HepG2 (cell line): ENCODE measurements around the gene OVOL3. TPM values are rescaled to one million over a fixed set of nuclear protein-coding genes. Genes with fewer than 3 reads are reported as not detected.

ENCODE experiments used
- ATAC-seq: fragments of 200-7000 bp; cut with Tn5 transposase; 3 replicates; pipeline ENCODE4 v1.9.1; 2020; ENCODE audit warnings: mild to moderate bottlenecking, moderate library complexity
- BruUV-seq: library from RNA; stranded (reverse); fragments of 400-500 nt; replicated peaks from 2 replicates; lab custom pipeline; 2021; lab: Mats Ljungman, UMichigan
- CTCF ChIA-PET: fragments of 300-600 bp; formaldehyde crosslinking; extraction: SDS; loops from one replicate; lab custom pipeline; 2021; ENCODE audit warnings: low total read pairs, inconsistent platforms, low intra/inter-chr PET ratio; lab: Yijun Ruan, JAX
- POLR2A ChIA-PET: fragments of 350-600 bp; sonication (Branson Sonifier 250); formaldehyde crosslinking; loops from one replicate; lab custom pipeline; 2020; ENCODE audit warnings: antibody characterized with exemption, inconsistent platforms; lab: Yijun Ruan, JAX
- DNase-seq: peaks from one replicate; pipeline ENCODE4 v3.0.0-alpha.2; 2015; ENCODE audit warnings: low spot score
- FAIRE-seq: peaks from 3 replicates; lab custom pipeline; 2011; peaks lifted over from hg19 to GRCh38; lab: Jason Lieb, UNC
- H2AFZ ChIP-seq: one replicate; pipeline ENCODE4 v1.6.1; 2011; ENCODE audit warnings: low read length, inconsistent platforms
- H3K27ac ChIP-seq: fragments of 300-600 bp; 3 replicates; pipeline ENCODE4 v1.8.0; 2011; ENCODE audit warnings: mixed run types, mild to moderate bottlenecking, mixed read lengths, low read length, inconsistent platforms; ENCODE audit not compliant: insufficient read depth; ENCODE audit errors: extremely low read length
- H3K27me3 ChIP-seq, 2 experiments: fragments of 200-600 bp in 1 of 2; 2 replicates in 1 of 2; 3 replicates in 1 of 2; pipeline versions ENCODE4 v1.6.0 to v1.8.0; 2011; ENCODE audit warnings: low read length in 2 of 2, mild to moderate bottlenecking in 2 of 2, moderate library complexity in 2 of 2, inconsistent platforms in 1 of 2; ENCODE audit not compliant: insufficient read depth in 2 of 2, control insufficient read depth in 1 of 2
- H3K36me3 ChIP-seq, 2 experiments: fragments of 200-600 bp in 1 of 2; replicated peaks in 1 of 2; 2 replicates in 1 of 2; 3 replicates in 1 of 2; pipeline versions ENCODE4 v1.5.1 to v1.8.0; 2011; ENCODE audit warnings: low read length in 2 of 2, inconsistent platforms in 1 of 2; ENCODE audit not compliant: insufficient read depth in 2 of 2, control insufficient read depth in 1 of 2
- H3K4me1 ChIP-seq: 2 replicates; pipeline ENCODE4 v1.5.1; 2012; ENCODE audit warnings: low read length, inconsistent platforms; ENCODE audit not compliant: insufficient read depth
- H3K4me2 ChIP-seq: 2 replicates; pipeline ENCODE4 v1.6.0; 2011; ENCODE audit warnings: low read depth, low read length, inconsistent platforms
- H3K4me3 ChIP-seq, 3 experiments: fragments of 200-600 bp in 1 of 3; sonication (generic), shearing (Covaris generic) in 1 of 3; replicated peaks in 1 of 3; 2 replicates each; pipeline ENCODE4 v1.5.1; 2011 to 2016; ENCODE audit warnings: low read length in 3 of 3, inconsistent platforms in 2 of 3, low read depth in 2 of 3, mild to moderate bottlenecking in 2 of 3, control low read depth in 1 of 3, mixed read lengths in 1 of 3; ENCODE audit not compliant: insufficient read depth in 1 of 3
- H3K79me2 ChIP-seq: one replicate; pipeline ENCODE4 v1.6.1; 2011; ENCODE audit warnings: low read length, inconsistent platforms; ENCODE audit not compliant: insufficient read depth
- H3K9ac ChIP-seq: 2 replicates; pipeline ENCODE4 v1.6.0; 2011; ENCODE audit warnings: mild to moderate bottlenecking, low read depth, low read length, inconsistent platforms; ENCODE audit not compliant: insufficient read depth
- H3K9me3 ChIP-seq: 2 replicates; pipeline ENCODE4 v1.5.1; 2012; ENCODE audit warnings: mild to moderate bottlenecking, low read length
- H4K20me1 ChIP-seq: 2 replicates; pipeline ENCODE4 v1.6.0; 2011; ENCODE audit warnings: inconsistent platforms, mild to moderate bottlenecking, low read length, moderate library complexity; ENCODE audit not compliant: insufficient read depth
- ASH2L ChIP-seq: fragments of 300-600, 200-600 bp; sonication (generic); IDR thresholded peaks from 2 replicates; pipeline ENCODE4 v1.7.0; 2017; ENCODE audit warnings: low read depth, mild to moderate bottlenecking, moderate library complexity, mixed read lengths, low read length; ENCODE audit not compliant: insufficient read length
- HOXA3 ChIP-seq: sonication (generic); formaldehyde crosslinking; IDR thresholded peaks from 2 replicates; pipeline ENCODE4 v1.5.0; 2020; ENCODE audit warnings: missing genetic modification reagents
- IRF2 ChIP-seq: IDR thresholded peaks from 2 replicates; pipeline ENCODE4 v1.6.1; 2018; ENCODE audit warnings: missing genetic modification reagents, missing compliant biosample characterization
- MTA3 ChIP-seq: sonication (generic); formaldehyde crosslinking; IDR thresholded peaks from 2 replicates; pipeline ENCODE4 v1.4.0; 2020; ENCODE audit warnings: missing genetic modification reagents
- SIX4 ChIP-seq: sonication (generic); formaldehyde crosslinking; IDR thresholded peaks from 2 replicates; pipeline ENCODE4 v1.4.0; 2020; ENCODE audit warnings: missing genetic modification reagents
- SMARCC2 ChIP-seq: fragments of 450-650 bp; IDR thresholded peaks from 2 replicates; pipeline ENCODE4 v1.6.1; 2017; ENCODE audit warnings: antibody characterized with exemption, mild to moderate bottlenecking
- SP1 ChIP-seq, 2 experiments: fragments of 450-650 bp in 1 of 2; sonication (generic) in 1 of 2; formaldehyde crosslinking in 1 of 2; IDR thresholded peaks; 2 replicates each; pipeline versions ENCODE4 v1.4.0 to v1.6.1; 2016 to 2020; ENCODE audit warnings: missing genetic modification reagents in 1 of 2
- TGIF2 ChIP-seq: IDR thresholded peaks from 2 replicates; pipeline ENCODE4 v1.6.1; 2016; ENCODE audit warnings: control low read depth, missing compliant biosample characterization
- THYN1 ChIP-seq: sonication (generic); formaldehyde crosslinking; IDR thresholded peaks from 2 replicates; pipeline ENCODE4 v1.8.1; 2023; ENCODE audit warnings: low read depth, mild to moderate bottlenecking, moderate library complexity, missing genetic modification reagents, borderline replicate concordance
- ZNF772 ChIP-seq: sonication (generic); formaldehyde crosslinking; IDR thresholded peaks from 2 replicates; pipeline ENCODE4 v1.5.0; 2020; ENCODE audit warnings: mild to moderate bottlenecking, missing genetic modification reagents
- WGBS: methylation state at CpG from one replicate; pipeline ENCODE4 v1.1.6; 2017; ENCODE audit warnings: low lambda C conversion rate; 5-methylcytosine and 5-hydroxymethylcytosine counted together
- in situ Hi-C: cut with HindIII; loops from 2 replicates; pipeline ENCODE4 v1.10.0; 2017; ENCODE audit warnings: low pct_unique_long_range_greater_than_20kb; ENCODE audit not compliant: extremely low pct_ligation_motif_present
- intact Hi-C: fragments of 100-400 bp; cut with micrococcal nuclease; formaldehyde crosslinking; loops from one replicate; pipeline ENCODE4 v1.10.0; 2022; ENCODE audit not compliant: unreplicated experiment
- polyA plus RNA-seq, 8 experiments: library from polyadenylated mRNA; depleted of rRNA in 3 of 8; stranded (reverse) in 7 of 8; unstranded in 1 of 8; fragments of >200 nt; fragmentation: Illumina TruSeq in 4 of 8; extraction: Trizol in 4 of 8; gene quantifications; 2 replicates each; pipeline versions ENCODE4 v1.2.1 to v1.2.3, GENCODE V29; 2011 to 2016; ENCODE audit warnings: low read depth in 4 of 8, missing spikeins in 1 of 8, mixed read lengths in 1 of 8; ENCODE audit not compliant: insufficient read depth in 1 of 8
- total RNA-seq, 5 experiments: library from RNA; depleted of rRNA; stranded (reverse); fragments of >200 nt; fragmentation: Illumina TruSeq; extraction: Trizol; gene quantifications; 2 replicates each; pipeline ENCODE4 v1.2.3, GENCODE V29; 2016; ENCODE audit warnings: low read depth in 1 of 5
- TF ChIP-seq, protein P1 (sequence below): sonication (generic); formaldehyde crosslinking; IDR thresholded peaks from 2 replicates; pipeline ENCODE4 v1.4.0; 2020; ENCODE audit warnings: missing genetic modification reagents
- TF ChIP-seq, protein P2 (sequence below): sonication (generic); formaldehyde crosslinking; IDR thresholded peaks from 2 replicates; pipeline ENCODE4 v1.5.0; 2020; ENCODE audit warnings: mild to moderate bottlenecking, missing genetic modification reagents

Gene OVOL3
- total and polyA plus RNA-seq, 2 of the 13 experiments (the other 11 are each of a cell fraction or from before 2014, with no cell fraction given): not detected

DNA sequence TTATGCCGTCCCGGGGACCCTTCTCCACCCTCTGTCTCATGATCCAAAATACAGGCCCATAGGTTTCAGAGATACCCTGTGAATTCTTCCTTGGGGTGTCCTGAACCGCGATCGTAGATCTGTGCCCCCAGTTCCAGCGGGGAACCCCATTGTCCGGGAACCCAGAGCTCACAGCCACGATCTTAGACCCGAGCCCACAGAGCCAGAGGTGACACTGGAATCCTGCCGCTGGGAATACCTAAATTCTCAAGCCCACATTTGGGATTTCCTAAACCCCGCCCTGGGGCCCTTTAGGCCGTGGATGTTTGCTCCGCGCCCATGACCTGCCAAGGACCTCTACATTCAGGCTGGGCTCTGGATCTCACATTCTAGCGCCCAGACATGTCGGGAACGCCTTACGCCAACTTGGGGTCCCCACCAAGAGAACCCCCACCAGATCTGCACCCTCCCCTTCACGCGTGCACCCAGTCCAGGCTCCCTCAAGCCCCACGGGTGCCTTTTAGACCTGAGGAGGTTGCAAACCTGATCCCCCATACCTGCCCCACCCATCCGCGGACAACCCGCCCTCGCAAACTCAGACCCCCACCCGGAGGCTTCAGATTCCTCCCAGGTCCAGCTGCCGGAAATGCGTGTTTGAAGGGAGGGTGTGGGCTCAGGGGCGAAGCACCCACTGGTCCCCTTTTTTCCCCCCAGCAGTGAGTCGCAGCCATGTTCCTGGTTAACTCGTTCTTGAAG is 29.5 kb downstream of the OVOL3 start:
- H3K27ac ChIP-seq: peak overlapping the region; percentile 93
- no peaks in the 10 kb centered on the region; a peak in 1 of 5 replicates for H3K27me3 ChIP-seq
- ChIA-PET POLR2A (interaction anchor here (0.7 to 2.0 kb wide), 7 partner anchors 12 to 1177 kb away, joined by 3 to 51 read pairs (median 5); partner anchors contain the start of genes POLR2I, TBCB, THAP8 and WDR62), CTCF (no interaction called here)
- H3K4me1 ChIP-seq: peaks cover 24% of the 10 kb centered on the region
- H3K79me2 ChIP-seq: peaks cover 16% of the 10 kb centered on the region
- peak overlapping the region; percentile 64 for H3K4me2 ChIP-seq
- peak overlapping the region; percentile 79 to 100 (median 98) for H3K4me3 ChIP-seq
- in situ Hi-C loops: no loop called here
- H3K9me3 ChIP-seq: no peaks in the 10 kb centered on the region
- H2AFZ ChIP-seq: no peak overlapping the region
- peaks cover 8% of the 10 kb centered on the region for H4K20me1 ChIP-seq
- intact Hi-C loops: loop anchor here (1.0 to 2.0 kb wide), 2 partner anchors 14 to 24 kb away; no protein-coding TSS in a partner anchor
- peak; percentile 53 for DNase-seq
- WGBS: 0% methylated on average over 11 of the region's 31 CpGs
- H3K36me3 ChIP-seq: peaks cover 8 to 19% of the 10 kb centered on the region in 2 experiments
- ATAC-seq: peak; percentile 30
- peak overlapping the region; percentile 99 for H3K9ac ChIP-seq
- FAIRE-seq: no peak
- BruUV-seq: TSS peak; percentile 85
- no peak for TF ChIP-seq SP1 (IDR thresholded peaks at IDR 0.05)
- no peak for TF ChIP-seq SP1 (CRISPR knock-in tag; IDR thresholded peaks at IDR 0.05)
- TF ChIP-seq TGIF2 (CRISPR knock-in tag): peak; percentile 20
- TF ChIP-seq, protein P1, sequence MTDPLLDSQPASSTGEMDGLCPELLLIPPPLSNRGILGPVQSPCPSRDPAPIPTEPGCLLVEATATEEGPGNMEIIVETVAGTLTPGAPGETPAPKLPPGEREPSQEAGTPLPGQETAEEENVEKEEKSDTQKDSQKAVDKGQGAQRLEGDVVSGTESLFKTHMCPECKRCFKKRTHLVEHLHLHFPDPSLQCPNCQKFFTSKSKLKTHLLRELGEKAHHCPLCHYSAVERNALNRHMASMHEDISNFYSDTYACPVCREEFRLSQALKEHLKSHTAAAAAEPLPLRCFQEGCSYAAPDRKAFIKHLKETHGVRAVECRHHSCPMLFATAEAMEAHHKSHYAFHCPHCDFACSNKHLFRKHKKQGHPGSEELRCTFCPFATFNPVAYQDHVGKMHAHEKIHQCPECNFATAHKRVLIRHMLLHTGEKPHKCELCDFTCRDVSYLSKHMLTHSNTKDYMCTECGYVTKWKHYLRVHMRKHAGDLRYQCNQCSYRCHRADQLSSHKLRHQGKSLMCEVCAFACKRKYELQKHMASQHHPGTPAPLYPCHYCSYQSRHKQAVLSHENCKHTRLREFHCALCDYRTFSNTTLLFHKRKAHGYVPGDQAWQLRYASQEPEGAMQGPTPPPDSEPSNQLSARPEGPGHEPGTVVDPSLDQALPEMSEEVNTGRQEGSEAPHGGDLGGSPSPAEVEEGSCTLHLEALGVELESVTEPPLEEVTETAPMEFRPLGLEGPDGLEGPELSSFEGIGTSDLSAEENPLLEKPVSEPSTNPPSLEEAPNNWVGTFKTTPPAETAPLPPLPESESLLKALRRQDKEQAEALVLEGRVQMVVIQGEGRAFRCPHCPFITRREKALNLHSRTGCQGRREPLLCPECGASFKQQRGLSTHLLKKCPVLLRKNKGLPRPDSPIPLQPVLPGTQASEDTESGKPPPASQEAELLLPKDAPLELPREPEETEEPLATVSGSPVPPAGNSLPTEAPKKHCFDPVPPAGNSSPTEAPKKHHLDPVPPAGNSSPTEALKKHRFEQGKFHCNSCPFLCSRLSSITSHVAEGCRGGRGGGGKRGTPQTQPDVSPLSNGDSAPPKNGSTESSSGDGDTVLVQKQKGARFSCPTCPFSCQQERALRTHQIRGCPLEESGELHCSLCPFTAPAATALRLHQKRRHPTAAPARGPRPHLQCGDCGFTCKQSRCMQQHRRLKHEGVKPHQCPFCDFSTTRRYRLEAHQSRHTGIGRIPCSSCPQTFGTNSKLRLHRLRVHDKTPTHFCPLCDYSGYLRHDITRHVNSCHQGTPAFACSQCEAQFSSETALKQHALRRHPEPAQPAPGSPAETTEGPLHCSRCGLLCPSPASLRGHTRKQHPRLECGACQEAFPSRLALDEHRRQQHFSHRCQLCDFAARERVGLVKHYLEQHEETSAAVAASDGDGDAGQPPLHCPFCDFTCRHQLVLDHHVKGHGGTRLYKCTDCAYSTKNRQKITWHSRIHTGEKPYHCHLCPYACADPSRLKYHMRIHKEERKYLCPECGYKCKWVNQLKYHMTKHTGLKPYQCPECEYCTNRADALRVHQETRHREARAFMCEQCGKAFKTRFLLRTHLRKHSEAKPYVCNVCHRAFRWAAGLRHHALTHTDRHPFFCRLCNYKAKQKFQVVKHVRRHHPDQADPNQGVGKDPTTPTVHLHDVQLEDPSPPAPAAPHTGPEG: no peak
- TF ChIP-seq THYN1: no peak
- peak; percentile 30; the same call in 1 of the 2 replicates for TF ChIP-seq HOXA3 (CRISPR knock-in tag)
- TF ChIP-seq MTA3 (CRISPR knock-in tag): no peak
- TF ChIP-seq SIX4 (CRISPR knock-in tag): no peak
- TF ChIP-seq SMARCC2: no peak
- peak; percentile 48; the same call in 1 of the 2 replicates for TF ChIP-seq ZNF772 (CRISPR knock-in tag)
- no peak for TF ChIP-seq IRF2 (CRISPR knock-in tag)
- TF ChIP-seq ASH2L: peak; percentile 7
- TF ChIP-seq, protein P2, sequence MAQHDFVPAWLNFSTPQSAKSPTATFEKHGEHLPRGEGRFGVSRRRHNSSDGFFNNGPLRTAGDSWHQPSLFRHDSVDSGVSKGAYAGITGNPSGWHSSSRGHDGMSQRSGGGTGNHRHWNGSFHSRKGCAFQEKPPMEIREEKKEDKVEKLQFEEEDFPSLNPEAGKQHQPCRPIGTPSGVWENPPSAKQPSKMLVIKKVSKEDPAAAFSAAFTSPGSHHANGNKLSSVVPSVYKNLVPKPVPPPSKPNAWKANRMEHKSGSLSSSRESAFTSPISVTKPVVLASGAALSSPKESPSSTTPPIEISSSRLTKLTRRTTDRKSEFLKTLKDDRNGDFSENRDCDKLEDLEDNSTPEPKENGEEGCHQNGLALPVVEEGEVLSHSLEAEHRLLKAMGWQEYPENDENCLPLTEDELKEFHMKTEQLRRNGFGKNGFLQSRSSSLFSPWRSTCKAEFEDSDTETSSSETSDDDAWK (CRISPR knock-in tag): no peak
